OCI-LY1 (cell line): Measurements from ENCODE around the gene GSK3B.

ENCODE experiments used
- CTCF ChIP-seq: fragments of 200-600 bp; sonication (generic), shearing (Covaris generic); IDR thresholded peaks from 2 replicates; pipeline ENCODE4 v1.5.1; 2017; ENCODE audit warnings: mild to moderate bottlenecking, antibody characterized with exemption, low read length, moderate library complexity, mixed read lengths
- EZH2 ChIP-seq: fragments of 200-600 bp; sonication (generic), shearing (Covaris generic); IDR thresholded peaks from 2 replicates; pipeline ENCODE4 v1.8.0; 2017; ENCODE audit warnings: borderline replicate concordance, mixed run types, mild to moderate bottlenecking, antibody characterized with exemption, low read length, moderate library complexity, mixed read lengths

DNA sequence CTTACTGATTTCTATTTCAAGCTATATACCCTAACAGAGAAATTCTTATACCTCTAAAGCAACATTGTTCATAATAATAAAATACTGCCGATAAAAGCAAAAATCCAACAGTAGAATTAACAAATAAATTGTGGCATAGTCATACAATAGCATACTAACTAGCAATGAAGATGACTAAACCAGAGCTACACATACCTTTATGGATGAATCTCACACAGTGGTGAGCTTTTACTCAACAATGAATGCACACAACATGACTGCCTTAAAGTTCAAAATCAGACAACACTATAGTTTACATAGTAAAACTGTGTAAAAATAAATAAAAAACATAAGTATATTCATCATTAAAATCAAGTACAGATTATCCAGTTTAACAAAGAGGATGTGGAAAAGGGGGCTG is 213.3 kb downstream of the GSK3B start:
- TF ChIP-seq CTCF, result no peak
- TF ChIP-seq EZH2, result no peak
